Uterus (tissue), 4 donors: ENCODE results near the gene CDC20. TPM values are rescaled to one million over a fixed set of nuclear protein-coding genes. Genes with fewer than 3 reads are reported as not detected.
"Not testable (repeated sequence)": the region's sequence is repeated elsewhere in the genome, so short reads cannot be mapped to it uniquely, and the experiment has no call there.

Source experiments
- DNase-seq, 2 donors: peaks; one replicate each; pipeline ENCODE4 v3.0.0-alpha.2; 2019 to 2020
- H3K27ac ChIP-seq, 2 donors: fragments of 200-600 bp; sonication (generic); 1 replicate in 1 of 2; 2 replicates in 1 of 2; pipeline ENCODE4 v1.5.1; 2016 to 2018
- H3K27me3 ChIP-seq, 2 donors: fragments of 200-600 bp; sonication (generic); one replicate each; pipeline ENCODE4 v1.5.1; 2018 to 2019; ENCODE audit warnings: control low read depth in 1 of 2
- H3K36me3 ChIP-seq, 2 donors: fragments of 200-600 bp; sonication (generic); one replicate each; pipeline ENCODE4 v1.5.1; 2019; ENCODE audit warnings: control low read depth in 1 of 2
- H3K4me1 ChIP-seq, 2 donors: fragments of 200-600 bp; sonication (generic); one replicate each; pipeline ENCODE4 v1.5.1; 2018 to 2019; ENCODE audit warnings: control low read depth in 1 of 2
- H3K4me3 ChIP-seq, 2 donors: fragments of 200-600 bp; sonication (generic); 1 replicate in 1 of 2; 2 replicates in 1 of 2; pipeline ENCODE4 v1.5.1; 2018 to 2019; ENCODE audit warnings: mild to moderate bottlenecking in 1 of 2
- H3K9me3 ChIP-seq, 2 donors: fragments of 200-600 bp; sonication (generic); one replicate each; pipeline ENCODE4 v1.5.1; 2019; ENCODE audit warnings: control low read depth in 1 of 2
- POLR2A ChIP-seq, 2 donors: fragments of 450-650 bp; IDR thresholded peaks; one replicate each; pipeline ENCODE4 v1.6.1; 2016; ENCODE audit warnings: antibody characterized with exemption in 2 of 2, mild to moderate bottlenecking in 1 of 2, moderate library complexity in 1 of 2
- intact Hi-C: fragments of 100-400 bp; cut with DNase I; formaldehyde crosslinking; loops from one replicate; pipeline ENCODE4 v1.15.1; 2023; ENCODE audit warnings: low total_unique reads
- total RNA-seq, 4 donors: library from RNA; depleted of rRNA in 3 of 4; stranded (reverse); fragments of >200 nt in 3 of 4; gene quantifications; one replicate each; pipeline versions ENCODE4 v1.1.0 to v1.2.4, GENCODE V29; 2014 to 2023
- TF ChIP-seq, protein P1 (sequence below), 4 experiments: fragments of 200-600 bp in 2 of 4; fragments of 450-650 bp in 2 of 4; sonication (generic) in 2 of 4; IDR thresholded peaks; one replicate each; pipeline ENCODE4 v1.5.1; 2016 to 2019; ENCODE audit warnings: antibody characterized with exemption in 4 of 4, mild to moderate bottlenecking in 2 of 4, moderate library complexity in 1 of 4
- donor health status: DM: yes; HTN: yes; CAD: no.

CDC20 gene
- total RNA-seq, 4 donors from 2014 or later = 1.3 to 20.3 TPM; not detected in 2

DNA sequence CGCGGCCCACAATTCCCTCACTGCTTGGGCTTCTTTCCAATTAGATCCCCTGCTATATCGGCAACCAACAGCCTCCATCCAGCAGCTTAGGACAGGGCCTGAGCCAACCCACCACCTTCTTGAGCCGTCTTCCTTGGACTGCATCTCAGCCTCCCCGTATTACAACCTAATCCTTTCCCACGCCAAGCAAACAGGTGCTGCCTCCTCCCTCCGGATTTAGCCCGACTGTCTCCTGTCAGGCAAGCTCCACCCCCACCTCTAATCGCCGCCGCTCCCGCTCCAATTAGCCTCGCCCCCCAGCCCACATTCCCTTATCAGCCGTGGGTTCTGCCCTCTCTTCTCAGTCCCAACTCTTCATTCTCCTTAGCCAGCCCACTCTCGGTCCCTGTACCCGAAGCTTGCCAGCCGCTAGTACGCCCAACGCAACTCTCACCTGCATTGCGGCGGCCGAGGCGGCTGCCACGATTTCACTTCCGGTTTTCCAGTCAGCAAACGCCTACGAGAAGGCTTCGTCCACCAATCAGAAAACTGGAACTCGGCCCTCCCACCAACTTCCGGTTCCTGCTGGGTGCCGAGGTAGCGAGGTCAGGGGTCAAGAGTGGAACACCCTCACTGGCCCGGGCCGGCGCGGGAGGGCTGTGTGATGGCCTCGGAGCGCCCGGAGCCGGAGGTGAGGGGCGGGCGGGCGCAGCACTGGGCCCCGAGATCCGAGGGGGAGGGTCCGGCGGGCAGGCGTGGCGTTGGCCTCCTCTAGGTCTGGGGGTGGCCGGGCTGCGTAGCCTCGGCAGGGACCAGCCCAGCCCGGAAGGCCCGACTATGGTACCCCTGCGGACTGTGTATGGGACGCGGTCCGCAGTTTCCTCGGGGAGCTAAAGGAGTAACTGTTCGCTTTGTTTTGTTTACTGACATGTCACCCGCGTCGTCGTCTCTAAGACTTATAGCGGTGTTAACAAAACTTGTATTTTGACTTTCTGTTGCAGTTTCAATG lies 30.8 kb downstream of the CDC20 start, which contains the start of the genes MED8 and SZT2:
MED8 (minus strand) TSS at position 475 of the 988 bp plus-strand sequence; CDS start at position 439, 36 bp downstream.
SZT2 (plus strand) TSS at position 574 of the 988 bp plus-strand sequence; CDS start at position 644, 70 bp downstream.
- Histone ChIP-seq H3K4me1 (peaks cover 0 to 17% of the 10 kb centered on the region in 2 donors), H3K9me3 (no peaks in the 10 kb centered on the region), H3K27me3 (no peaks in the 10 kb centered on the region), H3K36me3 (no peaks in the 10 kb centered on the region), H3K4me3 (peak within 1 kb of the TSS; percentile 74 to 80), H3K27ac (peak within 1 kb of the TSS; percentile 74 to 86)
- peak; percentile 96 for DNase-seq
- intact Hi-C loops = no loop called here
- TF ChIP-seq, protein P1, sequence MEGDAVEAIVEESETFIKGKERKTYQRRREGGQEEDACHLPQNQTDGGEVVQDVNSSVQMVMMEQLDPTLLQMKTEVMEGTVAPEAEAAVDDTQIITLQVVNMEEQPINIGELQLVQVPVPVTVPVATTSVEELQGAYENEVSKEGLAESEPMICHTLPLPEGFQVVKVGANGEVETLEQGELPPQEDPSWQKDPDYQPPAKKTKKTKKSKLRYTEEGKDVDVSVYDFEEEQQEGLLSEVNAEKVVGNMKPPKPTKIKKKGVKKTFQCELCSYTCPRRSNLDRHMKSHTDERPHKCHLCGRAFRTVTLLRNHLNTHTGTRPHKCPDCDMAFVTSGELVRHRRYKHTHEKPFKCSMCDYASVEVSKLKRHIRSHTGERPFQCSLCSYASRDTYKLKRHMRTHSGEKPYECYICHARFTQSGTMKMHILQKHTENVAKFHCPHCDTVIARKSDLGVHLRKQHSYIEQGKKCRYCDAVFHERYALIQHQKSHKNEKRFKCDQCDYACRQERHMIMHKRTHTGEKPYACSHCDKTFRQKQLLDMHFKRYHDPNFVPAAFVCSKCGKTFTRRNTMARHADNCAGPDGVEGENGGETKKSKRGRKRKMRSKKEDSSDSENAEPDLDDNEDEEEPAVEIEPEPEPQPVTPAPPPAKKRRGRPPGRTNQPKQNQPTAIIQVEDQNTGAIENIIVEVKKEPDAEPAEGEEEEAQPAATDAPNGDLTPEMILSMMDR (IDR thresholded peaks at IDR 0.05) = no peak
- peak; percentile 40 to 72 for TF ChIP-seq POLR2A (IDR thresholded peaks at IDR 0.05)

DNA sequence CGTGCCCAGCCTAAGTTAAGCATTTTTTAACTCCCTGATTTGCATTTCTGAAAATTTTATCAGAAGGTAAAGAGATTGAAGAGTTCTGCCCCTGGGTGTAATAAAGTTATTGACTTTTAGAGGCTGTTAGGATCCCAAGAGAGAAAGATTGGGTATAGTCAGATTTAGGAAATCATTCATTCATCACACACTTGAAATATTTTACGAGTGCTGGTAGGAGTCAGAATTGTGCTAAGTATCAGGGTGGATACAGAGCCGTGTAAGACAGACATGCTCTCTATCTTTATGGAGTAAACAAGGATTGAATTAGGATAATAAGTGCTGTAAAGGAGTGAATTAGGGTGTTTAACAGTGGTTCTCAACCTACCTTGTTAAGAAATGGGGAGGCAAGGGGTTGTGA lies 33.9 kb downstream of the CDC20 start:
- Histone ChIP-seq H3K9me3 (no peaks in the 10 kb centered on the region), H3K4me1 (peaks cover 0 to 17% of the 10 kb centered on the region in 2 donors), H3K27me3 (no peaks in the 10 kb centered on the region), H3K36me3 (no peaks in the 10 kb centered on the region), H3K27ac (no peak overlapping the region), H3K4me3 (no peak overlapping the region)
- intact Hi-C loops = no loop called here
- DNase-seq = no peak
- TF ChIP-seq, protein P1 (IDR thresholded peaks at IDR 0.05) = no peak
- TF ChIP-seq POLR2A (IDR thresholded peaks at IDR 0.05) = no peak

DNA sequence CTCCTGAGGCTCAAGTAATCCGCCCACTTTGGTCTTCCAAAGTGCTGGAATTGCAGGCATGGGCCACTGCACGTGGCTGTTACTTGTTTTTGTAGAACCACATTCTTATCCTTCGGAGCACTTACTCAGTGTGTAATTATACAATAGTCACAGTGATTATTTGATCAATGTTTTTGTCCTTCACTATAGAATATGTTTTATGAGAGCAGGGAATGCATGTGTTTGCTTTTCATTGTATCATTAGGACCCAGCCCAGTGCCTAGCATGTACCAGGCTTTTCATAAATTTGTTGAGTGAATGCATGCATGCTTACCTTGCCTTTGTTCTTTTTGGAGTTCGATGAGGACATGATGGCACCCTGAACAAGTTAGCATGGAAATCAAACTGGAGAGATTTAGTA lies 36.7 kb downstream of the CDC20 start:
- Histone ChIP-seq H3K9me3 (no peaks in the 10 kb centered on the region), H3K27ac (no peak overlapping the region), H3K4me3 (no peak overlapping the region), H3K27me3 (no peaks in the 10 kb centered on the region), H3K36me3 (no peaks in the 10 kb centered on the region), H3K4me1 (peaks cover 0 to 7% of the 10 kb centered on the region in 2 donors)
- no peak for TF ChIP-seq POLR2A (IDR thresholded peaks at IDR 0.05)
- TF ChIP-seq, protein P1 (IDR thresholded peaks at IDR 0.05) = no peak
- intact Hi-C loops = no loop called here
- DNase-seq = no peak

DNA sequence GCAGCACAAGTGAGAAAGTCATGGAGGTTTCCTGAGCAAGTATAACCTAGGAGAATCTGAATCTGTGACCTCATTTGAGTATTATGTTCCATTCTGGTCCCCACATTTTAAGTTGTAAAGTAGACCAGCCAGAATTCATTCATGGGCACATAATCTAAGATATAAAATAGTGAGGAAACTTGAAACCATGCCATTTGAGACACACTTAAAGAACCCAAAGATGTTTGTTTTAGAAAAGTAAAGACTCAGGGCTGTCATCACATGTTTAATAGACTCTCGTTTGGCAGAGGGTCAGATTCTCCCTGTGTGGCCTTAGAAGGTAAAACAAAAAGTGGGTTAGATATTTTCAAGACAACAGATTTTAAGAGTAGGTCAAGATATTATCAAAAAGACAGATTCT lies 37.3 kb downstream of the CDC20 start:
- Histone ChIP-seq H3K27ac (no peak overlapping the region), H3K27me3 (no peaks in the 10 kb centered on the region), H3K4me1 (peaks cover 0 to 2% of the 10 kb centered on the region in 2 donors), H3K9me3 (no peaks in the 10 kb centered on the region), H3K4me3 (no peak overlapping the region), H3K36me3 (no peaks in the 10 kb centered on the region)
- DNase-seq = no peak
- intact Hi-C loops = no loop called here
- TF ChIP-seq POLR2A (IDR thresholded peaks at IDR 0.05) = no peak
- TF ChIP-seq, protein P1 (IDR thresholded peaks at IDR 0.05) = no peak

DNA sequence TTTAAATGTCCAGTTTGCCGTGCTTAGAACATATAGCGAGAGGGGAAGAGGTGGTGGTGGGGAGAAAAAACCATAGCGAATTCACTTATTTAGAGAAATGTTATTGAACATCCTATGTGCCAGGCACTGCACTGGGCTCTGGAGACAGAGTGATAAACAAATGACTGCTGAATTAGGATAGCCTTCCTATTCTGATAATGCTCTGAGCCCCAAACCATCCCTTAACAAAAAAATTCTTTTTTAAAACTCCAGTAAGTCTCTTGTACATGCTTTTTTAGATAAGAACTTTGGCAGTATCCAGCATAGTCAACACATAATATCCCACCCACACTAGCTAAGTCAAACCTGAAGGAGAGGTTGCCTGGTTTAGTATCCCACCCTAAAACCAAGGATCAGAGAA lies 39.4 kb downstream of the CDC20 start:
- H3K27me3 ChIP-seq = no peaks in the 10 kb centered on the region
- intact Hi-C loops = no loop called here
- no peaks in the 10 kb centered on the region for H3K9me3 ChIP-seq
- no peaks in the 10 kb centered on the region for H3K4me1 ChIP-seq
- DNase-seq = no peak
- H3K36me3 ChIP-seq = no peaks in the 10 kb centered on the region
- no peak overlapping the region for H3K4me3 ChIP-seq
- TF ChIP-seq, protein P1 (IDR thresholded peaks at IDR 0.05) = no peak
- no peak for TF ChIP-seq POLR2A (IDR thresholded peaks at IDR 0.05)
- no peak overlapping the region for H3K27ac ChIP-seq

DNA sequence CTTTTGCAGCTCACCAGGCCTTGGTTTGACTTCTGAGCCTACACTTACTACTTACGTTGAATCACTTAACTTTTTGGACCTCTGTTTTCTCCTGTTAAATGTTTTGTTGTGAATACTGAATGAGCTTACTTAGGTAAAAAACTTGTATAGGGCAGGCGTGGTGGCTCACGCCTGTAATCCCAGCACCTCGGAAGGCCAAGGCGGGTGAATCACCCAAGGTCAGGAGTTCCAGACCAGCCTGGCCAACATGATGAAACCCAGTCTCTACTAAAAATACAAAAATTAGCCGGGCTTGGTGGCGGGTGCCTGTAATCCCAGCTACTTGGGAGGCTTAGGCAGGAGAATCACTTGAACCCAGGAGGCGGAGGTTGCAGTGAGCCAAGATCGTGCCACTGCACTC lies 41.7 kb downstream of the CDC20 start:
- H3K27ac ChIP-seq, H3K4me3 ChIP-seq, H3K27me3 ChIP-seq, H3K4me1 ChIP-seq, H3K36me3 ChIP-seq, DNase-seq, intact Hi-C loops, H3K9me3 ChIP-seq: not testable (repeated sequence)
